ENCODE measurements around the gene EXOC3.

DNA sequence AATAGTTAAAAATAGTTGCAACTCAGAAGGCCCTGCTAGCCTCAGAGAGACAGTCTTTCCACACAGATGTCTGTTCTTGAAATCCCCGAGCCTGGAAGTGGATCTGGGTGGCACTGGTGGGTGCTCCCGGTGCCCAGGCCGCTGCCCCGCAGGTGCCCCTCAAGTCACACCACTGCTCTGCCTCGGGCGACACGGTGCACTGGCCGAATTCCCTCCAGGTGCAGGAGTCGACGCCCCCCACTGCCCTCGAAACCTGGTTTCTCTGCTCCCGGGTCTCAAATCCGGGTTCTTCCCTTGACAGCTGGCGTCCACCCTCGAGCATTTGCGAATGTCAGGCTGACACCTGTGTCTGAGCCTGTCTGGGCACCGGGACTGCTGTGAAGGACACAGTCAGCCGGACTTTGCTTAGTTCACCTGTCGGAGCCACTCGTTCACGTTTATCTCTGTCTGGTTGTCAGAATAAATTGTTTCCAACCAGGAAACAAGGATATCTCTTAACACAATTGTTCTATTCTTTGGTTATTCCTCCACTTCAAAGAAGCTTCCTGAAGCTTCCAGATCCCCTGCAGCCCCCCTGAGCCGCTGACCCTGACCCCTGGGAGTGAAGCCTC lies 54.2 kb downstream of the EXOC3 start:
- TF ChIP-seq CTCF (IDR thresholded peaks at IDR 0.05) (no peak), POLR2A (IDR thresholded peaks at IDR 0.05) (no peak)
